GM19043 (cell line): Measurements from ENCODE around the gene KDM5C.
"Not testable (repeated sequence)": the region's sequence is repeated elsewhere in the genome, so short reads cannot be mapped to it uniquely, and the experiment has no call there.

ENCODE experiments used
- ATAC-seq: cut with Tn5 transposase; IDR thresholded peaks from one replicate; pipeline ENCODE4 v1.9.1; 2021; ENCODE audit warnings: low read depth; ENCODE audit not compliant: unreplicated experiment

The KDM5C gene

GRCh38 chrX:53194308-53194707, 30.7 kb downstream of the KDM5C start:
- no peak for ATAC-seq

GRCh38 chrX:53193093-53193492, 31.9 kb downstream of the KDM5C start:
- ATAC-seq, result no peak

- ATAC-seq, result no peak
These were observed 34.5 kb downstream of the KDM5C start for GRCh38 chrX:53190363-53190960.

GRCh38 chrX:53188763-53189162, 36.2 kb downstream of the KDM5C start:
- ATAC-seq, result no peak

- no peak for ATAC-seq
These were observed 38.7 kb downstream of the KDM5C start for GRCh38 chrX:53186351-53186750.

- no peak for ATAC-seq
These were observed 40.2 kb downstream of the KDM5C start for GRCh38 chrX:53184836-53185235.

- no peak for ATAC-seq
These were observed 53.7 kb downstream of the KDM5C start for GRCh38 chrX:53171356-53171755.

GRCh38 chrX:53166103-53166502, 58.9 kb downstream of the KDM5C start:
- no peak for ATAC-seq

- ATAC-seq, result not testable (repeated sequence)
These were observed 60.4 kb downstream of the KDM5C start for GRCh38 chrX:53164566-53164965.

GRCh38 chrX:53163436-53163835, 61.6 kb downstream of the KDM5C start:
- no peak for ATAC-seq

- no peak for ATAC-seq
These were observed 64.6 kb downstream of the KDM5C start for GRCh38 chrX:53160297-53160983.

- no peak for ATAC-seq
These were observed 65.8 kb downstream of the KDM5C start for GRCh38 chrX:53159184-53159583.

GRCh38 chrX:53156207-53156596, 68.8 kb downstream of the KDM5C start:
- ATAC-seq, result no peak

- no peak for ATAC-seq
These were observed 69.3 kb downstream of the KDM5C start for GRCh38 chrX:53155512-53156206.

- ATAC-seq, result no peak
These were observed 71.4 kb downstream of the KDM5C start for GRCh38 chrX:53153581-53153980.
